Tibial nerve (tissue), 3 donors: ENCODE results near the gene GRAMD4.

Experiments
- POLR2A ChIP-seq, 2 donors: fragments of 450-650 bp; IDR thresholded peaks; one replicate each; pipeline ENCODE4 v1.6.1; 2017; ENCODE audit warnings: antibody characterized with exemption in 2 of 2, mild to moderate bottlenecking in 2 of 2, moderate library complexity in 2 of 2
- TF ChIP-seq, protein P1 (sequence below), 5 experiments: fragments of 200-600 bp in 3 of 5; fragments of 450-650 bp in 2 of 5; sonication (generic) in 3 of 5; IDR thresholded peaks; one replicate each; pipeline ENCODE4 v1.5.1; 2016 to 2019; ENCODE audit warnings: antibody characterized with exemption in 5 of 5, mild to moderate bottlenecking in 3 of 5, moderate library complexity in 2 of 5

DNA sequence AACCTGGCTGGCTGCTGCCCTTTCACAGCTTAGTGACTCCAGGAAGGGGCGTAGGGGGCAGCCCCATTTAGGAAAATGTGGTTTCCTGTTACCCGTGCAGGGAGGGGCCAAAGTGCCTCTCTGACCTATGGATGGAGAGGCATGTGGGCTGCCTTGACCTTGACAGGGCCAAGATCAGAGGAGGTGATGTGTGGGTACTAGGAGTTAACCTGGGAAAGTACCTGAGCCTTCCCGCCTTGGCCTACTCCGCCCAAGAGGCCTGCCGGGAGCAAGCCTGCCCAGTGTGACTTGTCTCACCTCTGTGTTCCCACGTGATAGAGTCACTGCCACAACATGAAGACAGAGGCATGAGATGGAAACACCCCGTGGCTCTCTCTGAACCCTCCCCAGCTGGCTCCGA lies 33.4 kb downstream of the GRAMD4 start:
- TF ChIP-seq, protein P1, sequence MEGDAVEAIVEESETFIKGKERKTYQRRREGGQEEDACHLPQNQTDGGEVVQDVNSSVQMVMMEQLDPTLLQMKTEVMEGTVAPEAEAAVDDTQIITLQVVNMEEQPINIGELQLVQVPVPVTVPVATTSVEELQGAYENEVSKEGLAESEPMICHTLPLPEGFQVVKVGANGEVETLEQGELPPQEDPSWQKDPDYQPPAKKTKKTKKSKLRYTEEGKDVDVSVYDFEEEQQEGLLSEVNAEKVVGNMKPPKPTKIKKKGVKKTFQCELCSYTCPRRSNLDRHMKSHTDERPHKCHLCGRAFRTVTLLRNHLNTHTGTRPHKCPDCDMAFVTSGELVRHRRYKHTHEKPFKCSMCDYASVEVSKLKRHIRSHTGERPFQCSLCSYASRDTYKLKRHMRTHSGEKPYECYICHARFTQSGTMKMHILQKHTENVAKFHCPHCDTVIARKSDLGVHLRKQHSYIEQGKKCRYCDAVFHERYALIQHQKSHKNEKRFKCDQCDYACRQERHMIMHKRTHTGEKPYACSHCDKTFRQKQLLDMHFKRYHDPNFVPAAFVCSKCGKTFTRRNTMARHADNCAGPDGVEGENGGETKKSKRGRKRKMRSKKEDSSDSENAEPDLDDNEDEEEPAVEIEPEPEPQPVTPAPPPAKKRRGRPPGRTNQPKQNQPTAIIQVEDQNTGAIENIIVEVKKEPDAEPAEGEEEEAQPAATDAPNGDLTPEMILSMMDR (IDR thresholded peaks at IDR 0.05) = no peak
- no peak for TF ChIP-seq POLR2A (IDR thresholded peaks at IDR 0.05)
